GM06990 (cell line): ENCODE data around the gene GHRHR.

ENCODE experiments used
- DNase-seq: peaks from one replicate; pipeline ENCODE4 v3.0.0-alpha.2; 2011; ENCODE audit not compliant: insufficient read length; ENCODE audit errors: extremely low read depth
- H3K27me3 ChIP-seq: replicated peaks from 2 replicates; pipeline ENCODE4 v1.6.0; 2011; ENCODE audit warnings: low read length; ENCODE audit not compliant: control insufficient read depth, insufficient read depth
- H3K36me3 ChIP-seq: 2 replicates; pipeline ENCODE4 v1.5.1; 2011; ENCODE audit warnings: low read length; ENCODE audit not compliant: control insufficient read depth, insufficient read depth
- H3K4me3 ChIP-seq: replicated peaks from 2 replicates; pipeline ENCODE4 v1.5.1; 2011; ENCODE audit warnings: low read depth, mild to moderate bottlenecking, control low read depth, low read length
- CTCF ChIP-seq: IDR thresholded peaks from 2 replicates; pipeline ENCODE4 v1.5.1; 2011; ENCODE audit warnings: low read length, control low read depth, mild to moderate bottlenecking, inconsistent platforms; ENCODE audit not compliant: insufficient read depth, poor library complexity, severe bottlenecking

GHRHR gene

GRCh38 chr7:31017032-31017675, 53.4 kb downstream of the GHRHR start:
- H3K4me3 ChIP-seq = no peak overlapping the region
- no peak for DNase-seq
- no peak for TF ChIP-seq CTCF
- H3K36me3 ChIP-seq = no peaks in the 10 kb centered on the region
- no peaks in the 10 kb centered on the region; the same call in none of the 2 replicates for H3K27me3 ChIP-seq

GRCh38 chr7:31017721-31018120, 54.0 kb downstream of the GHRHR start:
- TF ChIP-seq CTCF = no peak
- H3K27me3 ChIP-seq = no peaks in the 10 kb centered on the region; the same call in none of the 2 replicates
- no peak for DNase-seq
- no peaks in the 10 kb centered on the region for H3K36me3 ChIP-seq
- no peak overlapping the region for H3K4me3 ChIP-seq

- Histone ChIP-seq H3K27me3 (no peaks in the 10 kb centered on the region; the same call in 1 of the 2 replicates), H3K4me3 (no peak overlapping the region), H3K36me3 (no peaks in the 10 kb centered on the region)
- no peak for TF ChIP-seq CTCF
- no peak for DNase-seq
Measured at GRCh38 chr7:31019509-31019908, 55.8 kb downstream of the GHRHR start.

- Histone ChIP-seq H3K27me3 (no peaks in the 10 kb centered on the region; the same call in 1 of the 2 replicates), H3K36me3 (no peaks in the 10 kb centered on the region), H3K4me3 (no peak overlapping the region)
- no peak for DNase-seq
- TF ChIP-seq CTCF = no peak
Measured at GRCh38 chr7:31020161-31020560, 56.4 kb downstream of the GHRHR start.

GRCh38 chr7:31020652-31021051, 56.9 kb downstream of the GHRHR start:
- TF ChIP-seq CTCF = no peak
- no peak for DNase-seq
- no peaks in the 10 kb centered on the region for H3K27me3 ChIP-seq

GRCh38 chr7:31022117-31022516, 58.4 kb downstream of the GHRHR start:
- no peaks in the 10 kb centered on the region for H3K36me3 ChIP-seq
- H3K27me3 ChIP-seq = no peaks in the 10 kb centered on the region
- TF ChIP-seq CTCF = no peak
- no peak overlapping the region for H3K4me3 ChIP-seq
- DNase-seq = no peak

More at GRCh38 chr7:31020652-31021051, 56.9 kb downstream of the GHRHR start:
- H3K4me3 ChIP-seq = no peak overlapping the region
- no peaks in the 10 kb centered on the region for H3K36me3 ChIP-seq
